Stomach (tissue), 4 donors: ENCODE data around the gene TDRD3.

Source experiments
- CTCF ChIP-seq, 7 experiments: fragments of 450-650 bp in 4 of 7; fragments of 200-600 bp in 3 of 7; sonication (generic) in 3 of 7; IDR thresholded peaks; one replicate each; pipeline ENCODE4 v1.5.1; 2016 to 2019; ENCODE audit warnings: antibody characterized with exemption in 7 of 7, control low read depth in 2 of 7, mild to moderate bottlenecking in 1 of 7
- EP300 ChIP-seq: sonication (generic); formaldehyde crosslinking; IDR thresholded peaks from one replicate; pipeline ENCODE4 v1.6.1; 2017; ENCODE audit warnings: antibody characterized with exemption
- POLR2A ChIP-seq, 4 donors: fragments of 450-650 bp; IDR thresholded peaks; one replicate each; pipeline ENCODE4 v1.6.1; 2016; ENCODE audit warnings: antibody characterized with exemption in 4 of 4, control low read depth in 2 of 4, mild to moderate bottlenecking in 1 of 4, moderate library complexity in 1 of 4
- POLR2AphosphoS5 ChIP-seq, 3 donors: sonication (generic); formaldehyde crosslinking; IDR thresholded peaks; one replicate each; pipeline ENCODE4 v1.6.1; 2016; ENCODE audit warnings: antibody characterized with exemption in 3 of 3

- TF ChIP-seq CTCF (IDR thresholded peaks at IDR 0.05) (no peak), EP300 (no peak), POLR2A (IDR thresholded peaks at IDR 0.05) (no peak), POLR2AphosphoS5 (IDR thresholded peaks at IDR 0.05) (no peak)
Observed at GRCh38 chr13:60590800-60591747, 194.1 kb downstream of the TDRD3 start.
